ENCODE measurements around the gene C3orf62.

Gene C3orf62

DNA sequence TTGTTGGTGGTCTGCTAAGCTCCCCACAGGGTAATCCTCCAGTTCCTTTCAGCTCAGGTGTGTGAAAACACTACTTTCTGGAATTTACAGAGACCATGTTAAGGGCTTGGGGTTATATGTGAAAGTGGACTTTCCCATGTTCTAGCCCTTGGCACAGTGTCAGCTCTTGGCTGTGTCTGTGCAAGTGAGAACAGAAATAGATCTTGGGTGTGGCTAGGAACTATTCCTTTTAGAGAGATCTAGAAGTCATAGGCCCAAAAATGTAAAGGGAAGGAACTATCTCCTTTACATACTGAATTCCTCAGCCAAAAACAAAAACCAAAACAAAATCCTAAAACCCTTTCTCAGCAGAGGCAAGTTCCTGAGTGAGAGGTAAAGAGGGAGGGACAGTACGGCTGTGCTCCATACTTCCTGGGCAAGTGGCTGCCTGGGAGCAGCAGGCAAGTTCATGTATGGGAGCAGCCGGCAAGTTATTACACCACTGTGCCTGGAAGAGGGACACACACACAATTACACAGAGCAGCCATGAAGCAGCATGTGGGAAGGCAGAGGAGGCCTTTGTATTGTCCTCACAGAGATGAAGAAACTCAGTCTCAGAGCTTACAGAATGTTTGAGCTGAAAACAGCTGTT, 19.9 kb upstream of the C3orf62 start:
- Histone ChIP-seq H3K27ac (ENCODE audit: low read length) (peak overlapping the region; percentile 54), H3K27me3 (ENCODE audit: low read depth, low read length) (no peaks in the 10 kb centered on the region), H3K9me3 (ENCODE audit: control insufficient read depth in 1 of 2, low read length in 2 of 2) (no peaks in the 10 kb centered on the region), H3K4me1 (ENCODE audit: control insufficient read depth in 1 of 2, insufficient read depth in 2 of 2, low read length in 2 of 2) (peaks cover 0 to 11% of the 10 kb centered on the region in 2 donors), H3K36me3 (ENCODE audit: control insufficient read depth in 1 of 2, insufficient read depth in 2 of 2, low read length in 2 of 2) (peaks cover 58 to 70% of the 10 kb centered on the region in 2 donors), H3K4me3 (ENCODE audit: low read depth in 1 of 2, low read length in 2 of 2) (no peak overlapping the region)

DNA sequence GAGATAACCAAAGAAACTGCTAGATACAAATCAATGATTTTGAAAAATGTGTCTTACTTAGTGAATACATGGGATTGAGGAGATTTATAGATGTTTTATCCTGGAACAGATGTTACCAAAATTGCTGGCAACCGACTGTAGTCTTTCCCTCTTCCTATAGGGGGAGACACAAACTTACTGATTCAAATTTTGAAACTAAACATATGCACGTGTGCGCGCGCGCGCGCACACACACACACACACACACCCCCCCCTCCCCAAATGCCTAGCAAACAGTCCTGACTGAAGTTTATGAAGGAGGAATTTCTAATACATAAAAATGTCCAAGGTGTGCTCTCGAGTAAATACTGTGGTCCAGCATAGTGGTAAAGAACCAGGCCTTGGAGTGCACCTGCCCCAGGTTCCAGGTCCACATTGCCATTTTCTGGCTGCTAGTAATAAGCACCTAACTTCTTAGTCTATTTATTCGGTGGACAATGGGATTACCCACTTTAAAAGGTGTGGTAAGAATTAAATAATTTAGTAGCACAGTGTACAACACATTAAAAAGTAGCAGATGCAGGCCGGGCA, 18.5 kb upstream of the C3orf62 start:
- Histone ChIP-seq H3K27me3 (ENCODE audit: low read depth, low read length) (no peaks in the 10 kb centered on the region), H3K27ac (ENCODE audit: low read length) (no peak overlapping the region), H3K4me3 (ENCODE audit: low read depth in 1 of 2, low read length in 2 of 2) (no peak overlapping the region), H3K4me1 (ENCODE audit: control insufficient read depth in 1 of 2, insufficient read depth in 2 of 2, low read length in 2 of 2) (peaks cover 0 to 11% of the 10 kb centered on the region in 2 donors), H3K36me3 (ENCODE audit: control insufficient read depth in 1 of 2, insufficient read depth in 2 of 2, low read length in 2 of 2) (peaks cover 53 to 66% of the 10 kb centered on the region in 2 donors), H3K9me3 (ENCODE audit: control insufficient read depth in 1 of 2, low read length in 2 of 2) (no peaks in the 10 kb centered on the region)

DNA sequence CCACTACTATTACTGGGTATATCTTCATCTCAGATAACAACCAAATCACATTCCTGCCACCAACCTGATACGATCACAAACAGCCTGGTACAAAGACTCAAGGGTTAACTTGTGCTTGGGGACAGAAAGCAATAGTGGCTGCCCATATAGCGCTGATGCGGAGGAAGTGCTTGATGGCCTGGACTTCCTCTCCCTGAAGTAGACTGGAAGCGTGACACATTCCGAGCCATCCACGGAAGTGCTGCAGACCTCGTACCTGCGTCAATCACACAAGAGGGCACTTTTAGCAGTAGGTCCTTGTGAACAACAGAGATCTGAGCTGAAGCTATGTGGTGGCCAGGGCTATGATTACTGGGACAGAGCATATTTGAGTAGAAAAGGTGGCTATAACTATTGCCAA, 17.3 kb upstream of the C3orf62 start:
- Histone ChIP-seq H3K4me3 (ENCODE audit: low read depth in 1 of 2, low read length in 2 of 2) (no peak overlapping the region), H3K27me3 (ENCODE audit: low read depth, low read length) (no peaks in the 10 kb centered on the region), H3K27ac (ENCODE audit: low read length) (no peak overlapping the region), H3K9me3 (ENCODE audit: control insufficient read depth in 1 of 2, low read length in 2 of 2) (no peaks in the 10 kb centered on the region), H3K4me1 (ENCODE audit: control insufficient read depth in 1 of 2, insufficient read depth in 2 of 2, low read length in 2 of 2) (peaks cover 0 to 11% of the 10 kb centered on the region in 2 donors), H3K36me3 (ENCODE audit: control insufficient read depth in 1 of 2, insufficient read depth in 2 of 2, low read length in 2 of 2) (peaks cover 58 to 66% of the 10 kb centered on the region in 2 donors)

DNA sequence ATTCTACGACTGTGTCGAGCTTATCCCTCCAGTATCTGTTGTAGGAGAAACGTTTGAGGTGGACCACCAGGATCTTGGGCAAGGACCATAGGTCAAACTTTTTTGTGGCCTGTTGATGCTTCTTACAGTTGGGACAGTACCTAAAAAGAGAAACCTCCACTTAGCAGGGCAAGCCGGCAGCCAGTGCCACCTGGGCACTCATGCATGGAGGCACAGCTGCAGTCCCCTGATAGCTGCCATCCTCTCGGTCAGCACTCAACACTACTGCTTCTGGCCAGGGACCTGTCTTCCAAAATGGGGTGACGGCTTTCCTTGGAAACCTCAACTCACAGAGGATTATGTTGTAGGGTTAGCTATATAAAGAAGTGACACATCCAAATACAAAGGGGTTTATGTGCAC, 7.0 kb upstream of the C3orf62 start:
- H3K4me1 ChIP-seq (ENCODE audit: control insufficient read depth in 1 of 2, insufficient read depth in 2 of 2, low read length in 2 of 2) = no peaks in the 10 kb centered on the region
- H3K27ac ChIP-seq (ENCODE audit: low read length) = no peak overlapping the region
- no peak overlapping the region for H3K4me3 ChIP-seq (ENCODE audit: low read depth in 1 of 2, low read length in 2 of 2)
- H3K9me3 ChIP-seq (ENCODE audit: control insufficient read depth in 1 of 2, low read length in 2 of 2) = no peaks in the 10 kb centered on the region
- H3K27me3 ChIP-seq (ENCODE audit: low read depth, low read length) = no peaks in the 10 kb centered on the region
- H3K36me3 ChIP-seq (ENCODE audit: control insufficient read depth in 1 of 2, insufficient read depth in 2 of 2, low read length in 2 of 2) = peaks cover 56 to 76% of the 10 kb centered on the region in 2 donors

DNA sequence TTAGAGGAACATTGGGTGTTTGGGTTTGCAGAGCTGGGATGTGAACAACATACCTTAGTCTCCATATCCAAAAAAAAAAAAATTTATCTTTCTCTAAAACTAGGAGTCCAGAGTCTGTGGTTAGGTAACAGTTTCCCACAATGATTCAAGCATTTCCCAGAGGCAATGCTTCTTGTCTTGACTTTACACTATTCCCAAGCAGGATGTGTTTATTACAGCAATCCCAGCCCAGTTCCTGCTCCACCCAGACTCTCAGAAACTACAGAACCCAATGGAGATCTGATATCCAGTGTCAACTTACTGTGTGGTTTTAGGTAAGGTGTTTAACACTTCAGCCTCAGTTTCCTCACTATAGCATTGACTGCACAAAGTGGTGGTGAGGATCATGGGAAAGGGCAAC, 2.3 kb upstream of the C3orf62 start:
- Histone ChIP-seq H3K36me3 (ENCODE audit: control insufficient read depth in 1 of 2, insufficient read depth in 2 of 2, low read length in 2 of 2) (peaks cover 33 to 35% of the 10 kb centered on the region in 2 donors), H3K9me3 (ENCODE audit: control insufficient read depth in 1 of 2, low read length in 2 of 2) (no peaks in the 10 kb centered on the region), H3K27ac (ENCODE audit: low read length) (no peak overlapping the region), H3K27me3 (ENCODE audit: low read depth, low read length) (no peaks in the 10 kb centered on the region), H3K4me1 (ENCODE audit: control insufficient read depth in 1 of 2, insufficient read depth in 2 of 2, low read length in 2 of 2) (peaks cover 11 to 12% of the 10 kb centered on the region in 2 donors), H3K4me3 (ENCODE audit: low read depth in 1 of 2, low read length in 2 of 2) (no peak overlapping the region)

DNA sequence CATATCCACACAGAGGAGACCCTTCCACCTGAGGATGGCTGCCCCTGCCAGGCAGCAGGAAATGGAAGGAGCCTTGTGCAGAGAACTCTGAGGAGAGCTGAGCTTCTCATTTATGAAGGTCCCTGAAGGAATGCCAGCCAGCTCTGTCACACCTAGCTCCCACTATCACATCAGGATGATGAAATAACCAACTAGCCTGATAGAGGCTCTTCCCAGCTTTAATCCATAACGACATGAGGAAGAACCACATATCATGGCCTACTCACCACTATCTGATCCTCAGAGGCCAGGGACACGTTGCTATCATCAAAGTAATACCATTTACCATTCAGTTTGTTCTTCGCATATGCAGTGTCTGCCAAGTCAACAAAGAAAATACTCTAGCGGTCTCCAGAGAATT, 1.5 kb upstream of the C3orf62 start:
- Histone ChIP-seq H3K9me3 (ENCODE audit: control insufficient read depth in 1 of 2, low read length in 2 of 2) (no peaks in the 10 kb centered on the region), H3K4me3 (ENCODE audit: low read depth in 1 of 2, low read length in 2 of 2) (no peak overlapping the region), H3K4me1 (ENCODE audit: control insufficient read depth in 1 of 2, insufficient read depth in 2 of 2, low read length in 2 of 2) (peaks cover 11 to 12% of the 10 kb centered on the region in 2 donors), H3K36me3 (ENCODE audit: control insufficient read depth in 1 of 2, insufficient read depth in 2 of 2, low read length in 2 of 2) (peaks cover 25 to 26% of the 10 kb centered on the region in 2 donors), H3K27me3 (ENCODE audit: low read depth, low read length) (no peaks in the 10 kb centered on the region), H3K27ac (ENCODE audit: low read length) (peak overlapping the region; percentile 94)

DNA sequence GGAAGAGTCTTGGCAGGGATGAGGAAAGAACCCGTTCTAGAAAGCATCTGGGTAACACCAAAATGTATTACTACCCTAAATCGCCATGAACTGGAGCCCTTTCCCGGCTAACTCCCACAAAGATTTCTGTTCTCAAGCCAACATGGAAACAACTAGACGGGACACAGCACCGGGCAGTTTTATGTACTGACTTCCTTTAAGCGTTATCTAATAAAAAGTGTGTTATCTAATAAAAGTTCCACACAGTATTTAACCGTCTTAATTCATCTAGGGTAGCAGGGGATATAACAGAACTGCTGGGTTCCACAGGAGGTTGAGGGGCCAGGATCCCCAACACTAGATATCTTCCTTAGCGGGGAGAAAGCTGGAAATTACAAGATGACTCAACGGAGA, 347 bp upstream of the C3orf62 start:
- peak overlapping the region; percentile 58 to 75 for H3K4me3 ChIP-seq (ENCODE audit: low read depth in 1 of 2, low read length in 2 of 2)
- H3K36me3 ChIP-seq (ENCODE audit: control insufficient read depth in 1 of 2, insufficient read depth in 2 of 2, low read length in 2 of 2) = peaks cover 22% of the 10 kb centered on the region in 2 donors
- H3K9me3 ChIP-seq (ENCODE audit: control insufficient read depth in 1 of 2, low read length in 2 of 2) = no peaks in the 10 kb centered on the region
- peaks cover 11 to 12% of the 10 kb centered on the region in 2 donors for H3K4me1 ChIP-seq (ENCODE audit: control insufficient read depth in 1 of 2, insufficient read depth in 2 of 2, low read length in 2 of 2)
- H3K27me3 ChIP-seq (ENCODE audit: low read depth, low read length) = no peaks in the 10 kb centered on the region
- H3K27ac ChIP-seq (ENCODE audit: low read length) = peak overlapping the region; percentile 94

DNA sequence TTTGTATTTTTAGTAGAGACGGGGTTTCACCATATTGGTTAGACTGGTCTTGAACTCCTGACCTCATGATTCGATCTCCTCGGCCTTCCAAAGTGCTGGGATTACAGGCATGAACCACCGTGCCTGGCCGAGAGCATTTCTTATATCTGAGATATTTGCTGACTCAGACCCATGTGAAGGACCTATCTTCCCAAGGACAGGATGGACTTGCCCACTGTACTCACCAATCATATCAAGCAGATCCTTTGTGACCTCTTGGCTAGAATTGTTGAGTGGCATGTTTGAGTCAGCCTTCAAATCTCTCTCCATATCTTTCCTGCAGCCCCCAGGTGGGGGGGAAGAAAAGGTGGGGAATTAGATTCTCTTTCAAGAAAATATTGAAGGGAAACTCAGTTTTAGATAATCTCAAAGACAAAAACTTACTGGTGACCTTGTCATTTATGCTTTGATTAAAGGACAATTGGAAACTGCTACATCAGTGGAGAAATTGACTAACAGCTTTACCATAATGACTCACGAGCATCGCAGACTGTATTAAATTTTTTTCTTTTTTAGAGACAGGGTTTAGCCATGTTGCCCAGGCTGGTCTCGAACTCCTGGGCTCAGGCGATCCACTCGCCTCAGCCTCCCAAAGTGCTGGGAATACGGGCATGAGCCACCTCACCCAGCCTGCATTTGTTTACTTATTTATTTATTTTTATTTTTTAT, 3.1 kb downstream of the C3orf62 start:
- Histone ChIP-seq H3K27ac (ENCODE audit: low read length) (no peak overlapping the region), H3K9me3 (ENCODE audit: control insufficient read depth in 1 of 2, low read length in 2 of 2) (no peaks in the 10 kb centered on the region), H3K27me3 (ENCODE audit: low read depth, low read length) (no peaks in the 10 kb centered on the region), H3K36me3 (ENCODE audit: control insufficient read depth in 1 of 2, insufficient read depth in 2 of 2, low read length in 2 of 2) (peaks cover 4 to 11% of the 10 kb centered on the region in 2 donors), H3K4me1 (ENCODE audit: control insufficient read depth in 1 of 2, insufficient read depth in 2 of 2, low read length in 2 of 2) (peaks cover 11 to 12% of the 10 kb centered on the region in 2 donors), H3K4me3 (ENCODE audit: low read depth in 1 of 2, low read length in 2 of 2) (no peak overlapping the region)

DNA sequence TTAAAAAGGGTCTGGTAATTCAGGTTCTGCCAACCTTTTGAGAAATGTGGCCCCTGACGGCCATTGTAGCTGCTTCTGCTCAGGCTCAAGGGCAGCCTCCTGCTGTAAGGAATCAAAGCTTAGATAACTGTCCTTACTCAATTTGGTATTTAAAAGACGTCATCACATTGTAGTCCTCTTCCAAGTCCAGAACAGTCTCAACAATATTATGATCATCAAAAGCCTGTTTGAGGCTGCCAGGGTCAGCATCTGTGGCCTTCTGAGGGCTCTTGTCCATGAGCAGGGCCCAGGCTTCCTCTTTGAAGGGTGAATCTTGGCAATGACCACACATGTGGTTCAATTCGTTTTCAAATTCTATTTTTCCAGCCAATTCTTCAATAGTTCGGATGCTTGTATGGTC, 6.0 kb downstream of the C3orf62 start:
- H3K27ac ChIP-seq (ENCODE audit: low read length) = no peak overlapping the region
- H3K27me3 ChIP-seq (ENCODE audit: low read depth, low read length) = no peaks in the 10 kb centered on the region
- H3K9me3 ChIP-seq (ENCODE audit: control insufficient read depth in 1 of 2, low read length in 2 of 2) = no peaks in the 10 kb centered on the region
- peaks cover 0 to 4% of the 10 kb centered on the region in 2 donors for H3K36me3 ChIP-seq (ENCODE audit: control insufficient read depth in 1 of 2, insufficient read depth in 2 of 2, low read length in 2 of 2)
- peaks cover 4 to 19% of the 10 kb centered on the region in 2 donors for H3K4me1 ChIP-seq (ENCODE audit: control insufficient read depth in 1 of 2, insufficient read depth in 2 of 2, low read length in 2 of 2)
- H3K4me3 ChIP-seq (ENCODE audit: low read depth in 1 of 2, low read length in 2 of 2) = no peak overlapping the region

DNA sequence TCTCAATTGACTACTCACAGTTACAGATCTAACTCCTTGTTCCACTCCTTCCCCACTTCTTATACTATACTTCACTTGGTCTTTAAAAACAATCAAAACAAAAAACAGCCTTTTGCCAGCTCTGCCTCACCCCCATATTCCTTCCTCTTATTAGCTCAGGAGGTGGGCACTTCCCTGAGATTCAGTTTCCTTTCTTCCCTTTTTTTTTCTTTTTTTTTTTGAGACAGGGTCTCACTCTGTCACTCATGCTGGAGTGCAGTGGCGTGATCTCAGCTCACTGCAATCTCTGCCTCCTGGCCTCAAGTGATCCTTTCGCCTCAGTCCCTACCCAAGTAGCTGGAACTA, 6.9 kb downstream of the C3orf62 start:
- Histone ChIP-seq H3K27ac (ENCODE audit: low read length) (no peak overlapping the region), H3K36me3 (ENCODE audit: control insufficient read depth in 1 of 2, insufficient read depth in 2 of 2, low read length in 2 of 2) (peaks cover 0 to 4% of the 10 kb centered on the region in 2 donors), H3K9me3 (ENCODE audit: control insufficient read depth in 1 of 2, low read length in 2 of 2) (no peaks in the 10 kb centered on the region), H3K27me3 (ENCODE audit: low read depth, low read length) (no peaks in the 10 kb centered on the region), H3K4me3 (ENCODE audit: low read depth in 1 of 2, low read length in 2 of 2) (no peak overlapping the region), H3K4me1 (ENCODE audit: control insufficient read depth in 1 of 2, insufficient read depth in 2 of 2, low read length in 2 of 2) (peaks cover 0 to 20% of the 10 kb centered on the region in 2 donors)

DNA sequence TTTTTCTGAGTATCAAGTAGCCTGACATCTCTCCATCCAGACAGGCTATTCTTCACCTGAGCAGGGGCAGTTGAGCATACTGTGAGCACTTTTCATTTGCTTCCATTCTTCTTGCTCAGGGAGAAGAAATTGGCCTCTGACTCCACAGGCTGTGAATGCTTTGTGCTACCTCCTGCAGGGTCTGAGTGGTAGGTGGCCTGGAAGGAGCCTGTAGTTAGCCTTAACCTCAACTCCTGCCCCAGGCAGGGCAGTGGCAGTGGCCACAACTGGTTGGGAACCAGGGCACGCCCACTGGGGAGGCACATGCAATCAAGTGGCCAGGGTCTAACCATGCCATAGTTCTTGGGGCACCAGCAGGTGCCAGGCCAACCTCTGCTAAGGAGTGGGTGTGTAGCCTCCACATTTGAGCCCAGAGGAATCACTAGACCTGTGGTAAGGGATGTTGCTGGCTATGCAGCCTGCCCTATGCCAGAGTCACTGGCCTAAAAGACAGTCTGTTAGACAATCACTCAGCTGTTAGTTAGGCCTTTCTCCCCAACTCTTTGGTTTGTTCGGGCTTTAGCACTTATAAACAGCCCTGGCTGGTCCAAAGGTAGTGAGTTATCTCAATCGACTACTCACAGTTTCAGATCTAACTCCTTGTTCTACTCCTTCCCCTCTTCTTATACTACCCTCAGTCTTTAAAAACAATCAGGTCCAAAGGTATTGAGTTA, 7.4 kb downstream of the C3orf62 start:
- Histone ChIP-seq H3K27ac (ENCODE audit: low read length) (no peak overlapping the region), H3K36me3 (ENCODE audit: control insufficient read depth in 1 of 2, insufficient read depth in 2 of 2, low read length in 2 of 2) (peaks cover 0 to 4% of the 10 kb centered on the region in 2 donors), H3K27me3 (ENCODE audit: low read depth, low read length) (no peaks in the 10 kb centered on the region), H3K4me1 (ENCODE audit: control insufficient read depth in 1 of 2, insufficient read depth in 2 of 2, low read length in 2 of 2) (peaks cover 0 to 20% of the 10 kb centered on the region in 2 donors), H3K4me3 (ENCODE audit: low read depth in 1 of 2, low read length in 2 of 2) (no peak overlapping the region), H3K9me3 (ENCODE audit: control insufficient read depth in 1 of 2, low read length in 2 of 2) (no peaks in the 10 kb centered on the region)

All from muscle layer of duodenum (tissue), 2 donors.